Lung (tissue), 12 donors: ENCODE measurements around the gene AKT2. TPM values are rescaled to one million over a fixed set of nuclear protein-coding genes. Genes with fewer than 3 reads are reported as not detected.

Source experiments
- ATAC-seq: fragments of 200-7000 bp; cut with Tn5 transposase; one replicate; pipeline ENCODE4 v1.9.1; 2020; ENCODE audit warnings: moderate number of reproducible peaks; ENCODE audit not compliant: insufficient read depth, low FRiP score
- DNase-seq, 3 donors: peaks; one replicate each; pipeline ENCODE4 v3.0.0-alpha.2; 2013 to 2017
- H3K27ac ChIP-seq, 2 donors: one replicate each; pipeline ENCODE4 v1.5.1; 2013; ENCODE audit warnings: mild to moderate bottlenecking in 2 of 2, moderate library complexity in 2 of 2, control low read depth in 1 of 2, inconsistent platforms in 1 of 2, low read depth in 1 of 2, low read length in 1 of 2
- H3K27me3 ChIP-seq, 3 donors: one replicate each; pipeline ENCODE4 v1.5.1; 2013; ENCODE audit warnings: low read length in 2 of 3; ENCODE audit not compliant: control insufficient read depth in 3 of 3, insufficient read depth in 3 of 3
- H3K36me3 ChIP-seq, 4 donors: one replicate each; pipeline ENCODE4 v1.5.1; 2013; ENCODE audit warnings: low read length in 4 of 4, mild to moderate bottlenecking in 1 of 4, moderate library complexity in 1 of 4; ENCODE audit not compliant: control insufficient read depth in 4 of 4, insufficient read depth in 4 of 4
- H3K4me1 ChIP-seq, 5 donors: one replicate each; pipeline ENCODE4 v1.5.1; 2013; ENCODE audit warnings: low read length in 5 of 5, mild to moderate bottlenecking in 2 of 5, moderate library complexity in 1 of 5; ENCODE audit not compliant: control insufficient read depth in 5 of 5, insufficient read depth in 5 of 5
- H3K4me3 ChIP-seq: one replicate; pipeline ENCODE4 v1.5.1; 2013; ENCODE audit warnings: mild to moderate bottlenecking, control low read depth, moderate library complexity
- H3K9ac ChIP-seq, 2 donors: one replicate each; pipeline ENCODE4 v1.5.1; 2013; ENCODE audit warnings: low read length in 2 of 2, control low read depth in 1 of 2; ENCODE audit not compliant: insufficient read depth in 1 of 2
- H3K9me3 ChIP-seq, 4 donors: one replicate each; pipeline ENCODE4 v1.5.1; 2013; ENCODE audit warnings: low read length in 3 of 4, mild to moderate bottlenecking in 1 of 4, moderate library complexity in 1 of 4; ENCODE audit not compliant: control insufficient read depth in 4 of 4, insufficient read depth in 3 of 4
- WGBS, 2 donors: extraction: QIAGEN DNeasy Blood & Tissue Kit; methylation state at CpG; one replicate each; pipeline ENCODE4 v1.1.7; 2013; 5-methylcytosine and 5-hydroxymethylcytosine counted together
- polyA plus RNA-seq, 2 donors: library from polyadenylated mRNA; stranded (reverse); fragments of 200-250 nt; gene quantifications; one replicate each; pipeline ENCODE4 v1.2.1, GENCODE V29; 2013
- total RNA-seq, 2 donors: library from RNA; depleted of rRNA in 1 of 2; stranded (reverse); fragments of >200 nt in 1 of 2; gene quantifications; one replicate each; pipeline ENCODE4 v1.2.1, GENCODE V29; 2014 to 2021
- TF ChIP-seq, protein P1 (sequence below): IDR thresholded peaks from 2 replicates; pipeline ENCODE4 v1.5.1; 2012; ENCODE audit warnings: mild to moderate bottlenecking; ENCODE audit errors: control extremely low read depth, extremely low read depth
- donor health status: control.
- donor health status: control.
- donor health status: Bipolar disorder and iron deficiency.
- donor health status: healthy.
- donor health status: DM: yes; HTN: yes; CAD: no.

AKT2 gene
- total and polyA plus RNA-seq, 4 donors = 62.3 to 138 (median 93.1) TPM

GRCh38 chr19:40265055-40265762 is 19.9 kb downstream of the AKT2 start:
- DNase-seq (no peak), ATAC-seq (no peak)
- H3K9me3 ChIP-seq = no peaks in the 10 kb centered on the region
- no peak overlapping the region for H3K27ac ChIP-seq
- H3K27me3 ChIP-seq = no peaks in the 10 kb centered on the region
- peaks cover 0 to 14% (median 5%) of the 10 kb centered on the region in 5 donors for H3K4me1 ChIP-seq
- H3K4me3 ChIP-seq = no peak overlapping the region
- H3K9ac ChIP-seq = no peak overlapping the region
- TF ChIP-seq, protein P1, sequence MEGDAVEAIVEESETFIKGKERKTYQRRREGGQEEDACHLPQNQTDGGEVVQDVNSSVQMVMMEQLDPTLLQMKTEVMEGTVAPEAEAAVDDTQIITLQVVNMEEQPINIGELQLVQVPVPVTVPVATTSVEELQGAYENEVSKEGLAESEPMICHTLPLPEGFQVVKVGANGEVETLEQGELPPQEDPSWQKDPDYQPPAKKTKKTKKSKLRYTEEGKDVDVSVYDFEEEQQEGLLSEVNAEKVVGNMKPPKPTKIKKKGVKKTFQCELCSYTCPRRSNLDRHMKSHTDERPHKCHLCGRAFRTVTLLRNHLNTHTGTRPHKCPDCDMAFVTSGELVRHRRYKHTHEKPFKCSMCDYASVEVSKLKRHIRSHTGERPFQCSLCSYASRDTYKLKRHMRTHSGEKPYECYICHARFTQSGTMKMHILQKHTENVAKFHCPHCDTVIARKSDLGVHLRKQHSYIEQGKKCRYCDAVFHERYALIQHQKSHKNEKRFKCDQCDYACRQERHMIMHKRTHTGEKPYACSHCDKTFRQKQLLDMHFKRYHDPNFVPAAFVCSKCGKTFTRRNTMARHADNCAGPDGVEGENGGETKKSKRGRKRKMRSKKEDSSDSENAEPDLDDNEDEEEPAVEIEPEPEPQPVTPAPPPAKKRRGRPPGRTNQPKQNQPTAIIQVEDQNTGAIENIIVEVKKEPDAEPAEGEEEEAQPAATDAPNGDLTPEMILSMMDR = no peak
- WGBS, 2 donors = 89 to 95% methylated on average over 22 of the region's 22 CpGs
- peaks cover 0 to 27% (median 10%) of the 10 kb centered on the region in 4 donors for H3K36me3 ChIP-seq

DNA sequence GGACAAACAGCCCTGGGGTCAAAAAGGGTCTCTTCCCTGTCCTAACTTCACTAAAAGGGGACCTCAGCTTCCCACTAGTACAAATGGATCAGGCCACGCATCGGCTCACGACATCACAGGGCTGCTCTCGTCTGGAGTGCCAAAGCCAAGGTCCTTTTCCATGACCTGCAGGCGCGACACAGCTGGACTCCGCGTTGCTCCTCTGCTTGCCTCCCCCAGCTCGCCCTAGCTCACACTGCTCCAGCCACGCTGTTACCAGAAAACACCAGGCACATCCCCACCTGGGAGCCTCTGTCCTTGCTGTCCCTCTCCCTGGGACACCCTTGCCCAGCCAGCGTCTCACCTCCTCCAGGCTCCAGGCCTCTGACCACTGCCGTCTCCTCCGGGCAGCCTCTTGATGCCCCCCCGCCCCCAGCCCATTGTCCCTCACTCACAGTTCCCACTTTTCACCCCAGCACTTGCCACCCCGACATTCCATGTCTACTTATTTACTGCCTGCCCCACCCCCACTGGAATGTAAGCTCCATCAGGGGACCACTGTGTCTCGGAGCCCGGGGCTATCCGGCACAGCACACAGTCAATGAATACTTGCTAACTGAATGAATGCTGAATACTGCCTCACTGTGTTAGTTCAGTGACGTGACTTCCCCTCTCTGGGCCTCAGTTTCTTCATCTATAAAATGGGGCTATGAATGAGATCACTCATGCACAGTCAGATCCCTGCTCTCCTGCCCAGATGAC is 20.7 kb downstream of the AKT2 start:
- H3K27ac ChIP-seq = no peak overlapping the region
- H3K36me3 ChIP-seq = peaks cover 0 to 27% (median 9%) of the 10 kb centered on the region in 4 donors
- no peaks in the 10 kb centered on the region for H3K9me3 ChIP-seq
- no peak overlapping the region for H3K9ac ChIP-seq
- TF ChIP-seq, protein P1 = no peak
- peaks cover 0 to 14% (median 3%) of the 10 kb centered on the region in 5 donors for H3K4me1 ChIP-seq
- no peaks in the 10 kb centered on the region for H3K27me3 ChIP-seq
- ATAC-seq (no peak), DNase-seq (peak; percentile 33 to 45 (median 36))
- no peak overlapping the region for H3K4me3 ChIP-seq
- WGBS, 2 donors = 82 to 86% methylated on average over 19 of the region's 19 CpGs

DNA sequence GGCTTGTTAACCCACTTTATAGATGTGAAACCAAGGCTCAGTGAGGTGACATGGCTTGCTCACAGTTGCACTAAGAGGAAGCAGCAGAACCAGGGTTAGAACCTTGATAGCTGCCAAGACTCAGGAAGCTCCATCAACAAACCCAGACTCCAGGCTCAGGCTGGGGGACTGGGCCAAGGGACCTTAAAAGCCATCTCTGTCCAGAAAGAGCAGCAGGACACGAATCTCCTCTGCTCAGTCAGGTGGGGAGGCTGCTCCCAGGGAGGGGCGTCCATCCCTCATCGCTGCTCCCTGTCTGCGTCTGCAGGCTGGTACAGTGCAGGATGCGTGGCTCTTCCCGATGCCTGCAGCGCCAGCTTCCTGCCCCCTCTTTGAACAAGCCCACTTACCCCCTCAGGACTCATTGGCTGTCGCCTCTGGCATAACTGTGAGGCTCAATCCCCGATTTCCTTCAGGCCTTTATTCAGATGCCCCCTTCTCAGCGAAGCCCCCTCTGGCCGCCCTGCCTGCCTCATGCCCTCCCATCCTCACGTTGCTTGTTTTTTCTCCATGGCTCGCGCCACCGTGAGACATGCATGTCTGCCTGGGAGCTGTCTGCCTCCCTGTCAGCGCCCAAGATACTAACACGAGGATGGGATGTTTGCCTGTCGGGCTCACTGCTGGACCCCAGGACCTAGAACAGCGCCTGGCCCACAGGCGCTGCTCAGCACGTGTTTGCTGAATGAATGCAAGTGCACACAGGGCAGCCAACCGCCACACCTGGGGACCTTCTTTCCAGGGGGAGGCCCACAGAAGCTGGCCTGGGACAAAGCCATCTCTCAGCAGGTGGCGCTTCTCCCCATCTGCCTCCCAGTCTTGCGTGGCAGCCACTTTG is 21.5 kb downstream of the AKT2 start:
- ATAC-seq (no peak), DNase-seq (no peak)
- H3K9me3 ChIP-seq = no peaks in the 10 kb centered on the region
- peaks cover 0 to 14% (median 3%) of the 10 kb centered on the region in 5 donors for H3K4me1 ChIP-seq
- H3K9ac ChIP-seq = no peak overlapping the region
- H3K27me3 ChIP-seq = no peaks in the 10 kb centered on the region
- TF ChIP-seq, protein P1 = no peak
- 91% methylated on average over 24 of the region's 24 CpGs for WGBS, 2 donors
- no peak overlapping the region for H3K4me3 ChIP-seq
- H3K36me3 ChIP-seq = peaks cover 0 to 27% (median 9%) of the 10 kb centered on the region in 4 donors
- H3K27ac ChIP-seq = no peak overlapping the region
